ENCODE measurements around the gene RRM1.

The RRM1 gene

DNA sequence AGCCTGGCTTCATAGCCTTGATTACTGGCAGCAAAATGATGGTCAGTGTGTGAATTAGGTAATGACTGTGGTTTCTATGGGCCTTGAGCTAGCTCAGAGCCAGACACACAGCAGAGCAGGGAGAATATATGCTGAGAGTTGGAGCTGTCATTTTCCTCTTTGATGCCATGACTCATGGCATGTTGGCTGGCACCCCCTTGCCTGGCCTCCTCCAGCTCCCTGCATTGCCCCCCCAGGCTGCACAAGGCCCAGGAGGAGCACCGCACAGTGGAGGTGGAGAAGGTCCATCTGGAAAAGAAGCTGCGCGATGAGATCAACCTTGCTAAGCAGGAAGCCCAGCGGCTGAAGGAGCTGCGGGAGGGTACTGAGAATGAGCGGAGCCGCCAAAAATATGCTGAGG is 20.3 kb upstream of the RRM1 start:
- TF ChIP-seq, protein P1, sequence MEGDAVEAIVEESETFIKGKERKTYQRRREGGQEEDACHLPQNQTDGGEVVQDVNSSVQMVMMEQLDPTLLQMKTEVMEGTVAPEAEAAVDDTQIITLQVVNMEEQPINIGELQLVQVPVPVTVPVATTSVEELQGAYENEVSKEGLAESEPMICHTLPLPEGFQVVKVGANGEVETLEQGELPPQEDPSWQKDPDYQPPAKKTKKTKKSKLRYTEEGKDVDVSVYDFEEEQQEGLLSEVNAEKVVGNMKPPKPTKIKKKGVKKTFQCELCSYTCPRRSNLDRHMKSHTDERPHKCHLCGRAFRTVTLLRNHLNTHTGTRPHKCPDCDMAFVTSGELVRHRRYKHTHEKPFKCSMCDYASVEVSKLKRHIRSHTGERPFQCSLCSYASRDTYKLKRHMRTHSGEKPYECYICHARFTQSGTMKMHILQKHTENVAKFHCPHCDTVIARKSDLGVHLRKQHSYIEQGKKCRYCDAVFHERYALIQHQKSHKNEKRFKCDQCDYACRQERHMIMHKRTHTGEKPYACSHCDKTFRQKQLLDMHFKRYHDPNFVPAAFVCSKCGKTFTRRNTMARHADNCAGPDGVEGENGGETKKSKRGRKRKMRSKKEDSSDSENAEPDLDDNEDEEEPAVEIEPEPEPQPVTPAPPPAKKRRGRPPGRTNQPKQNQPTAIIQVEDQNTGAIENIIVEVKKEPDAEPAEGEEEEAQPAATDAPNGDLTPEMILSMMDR (conservative IDR thresholded peaks at IDR 0.05; ENCODE audit: control insufficient read depth, insufficient read depth, low read depth, low read length) = no peak
- H3K4me3 ChIP-seq (ENCODE audit: control insufficient read depth, low read depth, low read length) = no peak overlapping the region

DNA sequence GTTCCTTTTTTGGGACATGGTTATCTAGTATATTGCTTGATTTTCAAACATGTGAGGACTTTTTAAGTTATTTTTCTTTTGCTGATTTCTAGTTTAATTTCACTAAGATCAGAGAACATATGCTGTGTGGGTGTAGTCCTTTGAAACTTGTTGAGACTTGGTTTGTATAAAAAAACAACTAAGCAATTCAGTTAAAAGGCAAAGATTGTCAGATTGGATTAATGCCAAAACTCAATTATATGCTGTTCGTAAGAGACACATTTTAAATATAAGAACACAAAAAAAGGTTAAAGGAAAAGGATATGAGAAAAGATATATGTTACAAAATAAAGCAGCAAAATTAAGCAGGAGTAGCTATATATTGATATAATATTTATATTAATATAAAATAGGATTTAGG is 17.8 kb upstream of the RRM1 start:
- TF ChIP-seq, protein P1 (conservative IDR thresholded peaks at IDR 0.05; ENCODE audit: control insufficient read depth, insufficient read depth, low read depth, low read length) = no peak
- H3K4me3 ChIP-seq (ENCODE audit: control insufficient read depth, low read depth, low read length) = no peak overlapping the region
- no peak for DNase-seq (ENCODE audit: low read depth)

More for the DNA sequence above, 20.3 kb upstream of the RRM1 start:
- DNase-seq (ENCODE audit: low read depth) = no peak

DNA sequence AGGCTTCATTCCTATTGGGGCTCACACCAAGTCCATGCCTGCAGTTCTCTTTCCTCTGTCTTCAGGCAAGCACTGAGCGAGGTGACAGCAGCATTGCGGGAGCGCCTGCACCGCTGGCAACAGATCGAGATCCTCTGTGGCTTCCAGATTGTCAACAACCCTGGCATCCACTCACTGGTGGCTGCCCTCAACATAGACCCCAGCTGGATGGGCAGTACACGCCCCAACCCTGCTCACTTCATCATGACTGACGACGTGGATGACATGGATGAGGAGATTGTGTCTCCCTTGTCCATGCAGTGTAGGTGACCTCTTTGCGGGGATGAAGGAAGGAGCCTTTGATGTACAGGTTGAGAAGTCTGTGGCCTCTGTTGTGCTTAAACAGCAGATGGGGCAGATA is 11.4 kb upstream of the RRM1 start:
- TF ChIP-seq, protein P1 (conservative IDR thresholded peaks at IDR 0.05; ENCODE audit: control insufficient read depth, insufficient read depth, low read depth, low read length) = no peak
- H3K4me3 ChIP-seq (ENCODE audit: control insufficient read depth, low read depth, low read length) = no peak overlapping the region
- no peak for DNase-seq (ENCODE audit: low read depth)

DNA sequence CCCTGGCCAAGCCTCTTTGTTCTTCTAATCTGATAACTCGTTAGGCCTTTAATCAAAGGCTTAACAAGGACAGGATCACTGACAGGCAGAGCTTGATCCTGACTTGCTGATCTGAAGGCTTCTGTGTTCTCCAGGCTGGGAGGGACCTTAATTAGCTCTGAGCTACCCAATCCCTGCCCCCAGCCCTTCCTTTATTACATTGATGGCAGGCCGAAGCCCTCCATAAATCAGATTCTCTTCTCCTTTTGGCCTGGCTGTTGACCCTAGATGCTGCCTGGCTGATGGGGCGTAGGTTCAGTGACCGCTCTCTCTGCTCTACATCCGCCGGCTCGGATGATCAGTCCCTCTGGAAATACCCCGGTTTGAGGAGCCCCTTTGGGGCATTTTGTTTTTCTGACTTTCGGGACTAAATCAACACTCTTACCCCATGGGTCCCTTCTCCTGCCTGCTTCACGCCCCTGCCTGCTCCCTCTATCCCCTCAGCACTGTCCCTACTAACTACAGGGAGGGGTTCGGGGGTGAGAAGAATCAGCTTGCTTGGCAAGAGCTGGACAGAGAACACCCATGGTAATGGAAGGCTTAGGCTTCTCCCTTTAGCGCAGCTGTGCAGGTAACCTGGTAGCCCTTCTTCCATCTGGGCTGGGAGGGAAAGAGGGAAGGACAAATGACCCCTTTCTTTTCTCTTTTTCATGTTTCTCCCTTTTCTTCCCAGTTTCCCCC is 10.0 kb upstream of the RRM1 start:
- DNase-seq (ENCODE audit: low read depth) = no peak
- TF ChIP-seq, protein P1 (conservative IDR thresholded peaks at IDR 0.05; ENCODE audit: control insufficient read depth, insufficient read depth, low read depth, low read length) = no peak

DNA sequence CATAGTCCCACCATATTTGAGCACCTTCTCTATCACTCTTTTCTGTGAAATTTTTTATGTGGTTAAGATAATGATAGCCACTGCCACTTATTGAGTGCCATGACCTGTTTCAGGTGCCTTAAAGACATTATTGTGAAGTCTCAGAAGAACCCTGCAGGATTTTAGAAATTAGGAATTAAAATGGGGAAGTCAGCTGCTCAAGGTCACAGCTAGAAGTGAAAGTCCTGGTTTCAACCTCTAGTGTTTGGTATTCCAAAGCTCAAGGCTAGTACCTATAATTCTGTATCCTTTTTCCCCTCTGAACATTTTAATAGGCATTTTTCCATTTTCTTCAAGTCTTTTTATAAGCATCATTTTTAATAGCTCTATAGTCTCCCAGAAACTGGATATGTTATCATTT is 9.0 kb upstream of the RRM1 start:
- TF ChIP-seq, protein P1 (conservative IDR thresholded peaks at IDR 0.05; ENCODE audit: control insufficient read depth, insufficient read depth, low read depth, low read length) = no peak
- no peak overlapping the region for H3K4me3 ChIP-seq (ENCODE audit: control insufficient read depth, low read depth, low read length)
- no peak for DNase-seq (ENCODE audit: low read depth)

More for the DNA sequence above, 10.0 kb upstream of the RRM1 start:
- no peak overlapping the region for H3K4me3 ChIP-seq (ENCODE audit: control insufficient read depth, low read depth, low read length)

DNA sequence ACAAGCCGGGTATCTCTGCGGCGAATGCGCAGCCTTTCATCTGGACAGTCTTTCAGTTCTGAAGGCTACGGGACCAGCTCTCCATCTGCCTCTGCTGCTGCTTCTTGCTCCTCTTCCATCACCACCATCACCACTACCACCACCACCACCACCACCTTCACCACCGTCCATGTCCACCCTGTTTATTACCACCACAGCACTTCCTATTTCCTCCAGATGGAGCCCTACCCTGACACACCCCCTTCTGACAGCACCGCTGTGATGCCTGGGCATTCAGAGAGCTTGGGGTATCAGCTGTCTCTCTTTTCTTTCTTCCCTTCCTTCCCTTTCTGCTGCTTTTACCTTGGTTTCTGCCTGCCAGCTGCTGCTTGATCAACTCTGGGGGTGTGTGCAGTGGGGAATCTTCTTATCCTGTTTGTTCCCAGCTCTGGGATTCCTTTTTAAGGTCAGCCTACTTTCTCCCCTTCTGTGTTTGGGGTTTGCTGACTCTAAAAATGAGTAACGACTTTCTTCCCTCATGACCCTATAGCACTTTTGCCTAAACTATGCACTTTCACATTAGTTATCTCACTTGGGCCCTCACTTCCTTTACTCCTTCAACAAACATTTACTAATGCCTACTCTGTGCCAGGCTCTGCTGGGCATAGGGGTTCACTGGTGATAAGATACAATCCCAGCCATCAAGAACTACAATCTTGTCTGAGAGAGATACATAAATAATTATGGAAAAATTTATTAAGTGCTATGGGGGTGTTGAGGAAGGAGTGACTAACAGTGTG is 7.8 kb upstream of the RRM1 start:
- no peak for DNase-seq (ENCODE audit: low read depth)
- H3K4me3 ChIP-seq (ENCODE audit: control insufficient read depth, low read depth, low read length) = no peak overlapping the region
- TF ChIP-seq, protein P1 (conservative IDR thresholded peaks at IDR 0.05; ENCODE audit: control insufficient read depth, insufficient read depth, low read depth, low read length) = no peak

Measured in fibroblast of mammary gland (primary cell).